Measurements from ENCODE around the gene SALL2. TPM values are rescaled to one million over a fixed set of nuclear protein-coding genes. Genes with fewer than 3 reads are reported as not detected.

SALL2 gene
- total RNA-seq, 1 experiment from 2014 or later, result 10.9 TPM

DNA sequence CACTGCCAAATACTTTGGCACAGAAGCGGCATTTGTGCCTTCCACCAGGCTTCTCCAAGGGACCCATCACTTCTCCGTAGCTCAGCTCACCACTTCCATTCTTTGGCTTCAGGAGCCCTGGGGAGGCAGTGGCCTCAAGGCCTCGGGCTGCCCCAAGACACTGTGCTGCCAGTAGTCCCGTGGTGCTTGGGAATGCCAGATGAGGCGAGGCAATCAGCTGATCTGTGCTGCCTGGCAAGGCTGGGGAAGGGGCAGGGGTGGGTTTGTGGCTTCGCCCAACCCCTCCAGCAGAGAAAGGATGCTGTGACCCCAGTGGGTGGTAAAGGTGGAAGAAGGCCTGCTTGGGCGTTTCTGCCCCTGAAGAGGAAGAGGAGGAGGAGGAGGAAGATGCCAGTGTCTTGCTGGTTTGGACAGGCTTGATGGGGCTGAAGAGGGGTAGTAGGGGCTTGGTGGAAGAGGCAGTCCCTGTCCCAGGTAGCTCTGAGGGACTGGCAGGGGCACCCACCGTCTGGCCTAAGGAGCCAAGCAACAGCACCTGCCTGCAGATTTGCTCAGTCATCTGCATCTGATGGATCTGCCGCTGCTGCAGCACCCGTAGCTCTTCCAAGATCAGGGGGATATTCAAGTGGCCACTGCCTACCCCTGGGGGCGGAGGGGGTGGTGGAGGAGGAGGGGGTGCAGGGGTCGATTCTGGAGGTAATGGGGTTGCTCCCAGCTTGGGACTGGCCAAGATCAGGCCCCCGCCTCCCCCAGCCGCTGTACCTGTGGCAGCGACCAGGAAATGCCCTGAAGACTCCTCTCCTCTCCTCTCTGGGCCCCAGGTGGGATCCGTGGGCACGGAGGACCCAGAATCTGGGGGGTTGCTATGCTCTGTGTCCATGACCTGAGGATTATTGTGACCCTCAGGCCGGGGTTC, 1.3 kb downstream of the SALL2 start:
- Histone ChIP-seq H3K36me3 (ENCODE audit: control insufficient read depth, insufficient read depth, low read length) (no peaks in the 10 kb centered on the region), H3K4me3 (ENCODE audit: low read depth, low read length) (no peak overlapping the region; the same call in 1 of the 2 replicates), H3K27me3 (replicated peaks; ENCODE audit: control insufficient read depth, insufficient read depth, low read length) (no peaks in the 10 kb centered on the region), H3K4me1 (peaks cover 9% of the 10 kb centered on the region), H3K9me3 (no peaks in the 10 kb centered on the region)
- ChIA-PET CTCF (no interaction called here), POLR2A (no interaction called here)
- Mint-ChIP-seq H3K27me3 (ENCODE audit: insufficient read depth, unreplicated experiment) (no peaks in the 10 kb centered on the region), H3K4me3 (ENCODE audit: unreplicated experiment) (peak overlapping the region; percentile 74), H3K27ac (ENCODE audit: unreplicated experiment) (peak overlapping the region; percentile 72), H3K9me3 (ENCODE audit: unreplicated experiment) (no peaks in the 10 kb centered on the region), H3K4me1 (ENCODE audit: low read depth, unreplicated experiment) (peaks cover 13% of the 10 kb centered on the region), H3K36me3 (ENCODE audit: insufficient read depth, unreplicated experiment) (no peaks in the 10 kb centered on the region)
- DNase-seq, result no peak
- TF ChIP-seq, protein P1, sequence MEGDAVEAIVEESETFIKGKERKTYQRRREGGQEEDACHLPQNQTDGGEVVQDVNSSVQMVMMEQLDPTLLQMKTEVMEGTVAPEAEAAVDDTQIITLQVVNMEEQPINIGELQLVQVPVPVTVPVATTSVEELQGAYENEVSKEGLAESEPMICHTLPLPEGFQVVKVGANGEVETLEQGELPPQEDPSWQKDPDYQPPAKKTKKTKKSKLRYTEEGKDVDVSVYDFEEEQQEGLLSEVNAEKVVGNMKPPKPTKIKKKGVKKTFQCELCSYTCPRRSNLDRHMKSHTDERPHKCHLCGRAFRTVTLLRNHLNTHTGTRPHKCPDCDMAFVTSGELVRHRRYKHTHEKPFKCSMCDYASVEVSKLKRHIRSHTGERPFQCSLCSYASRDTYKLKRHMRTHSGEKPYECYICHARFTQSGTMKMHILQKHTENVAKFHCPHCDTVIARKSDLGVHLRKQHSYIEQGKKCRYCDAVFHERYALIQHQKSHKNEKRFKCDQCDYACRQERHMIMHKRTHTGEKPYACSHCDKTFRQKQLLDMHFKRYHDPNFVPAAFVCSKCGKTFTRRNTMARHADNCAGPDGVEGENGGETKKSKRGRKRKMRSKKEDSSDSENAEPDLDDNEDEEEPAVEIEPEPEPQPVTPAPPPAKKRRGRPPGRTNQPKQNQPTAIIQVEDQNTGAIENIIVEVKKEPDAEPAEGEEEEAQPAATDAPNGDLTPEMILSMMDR (IDR thresholded peaks at IDR 0.05; ENCODE audit: insufficient read depth in 1 of 2, low read depth in 1 of 2, low read length in 1 of 2, severe bottlenecking in 1 of 2, unreplicated experiment in 1 of 2), result no peak
- intact Hi-C loops (cut with micrococcal nuclease; ENCODE audit: unreplicated experiment), result no loop called here
- TSS peak; percentile 39 for BruUV-seq (replicated peaks)

DNA sequence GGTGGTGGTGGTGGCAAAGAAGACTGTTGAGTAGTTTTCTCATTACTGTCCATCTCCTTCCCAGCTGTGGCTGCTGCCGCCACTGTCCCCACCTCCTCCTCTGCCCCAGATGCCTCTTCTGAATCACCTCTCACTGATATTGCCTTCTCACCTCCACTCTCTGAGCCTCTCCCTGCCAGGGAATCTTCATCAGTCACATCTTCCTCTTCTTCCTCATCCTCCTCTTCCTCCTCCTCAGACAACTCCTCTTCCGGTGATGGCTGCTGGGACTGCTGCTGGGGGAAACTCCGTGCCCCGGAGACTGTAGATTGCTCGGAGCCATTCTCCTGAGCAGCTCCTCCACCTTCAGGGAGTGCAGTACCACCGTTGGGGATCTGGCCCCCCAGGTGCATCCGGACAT, 2.9 kb downstream of the SALL2 start:
- H3K36me3 ChIP-seq (ENCODE audit: control insufficient read depth, insufficient read depth, low read length), result no peaks in the 10 kb centered on the region
- ChIA-PET POLR2A (no interaction called here), CTCF (no interaction called here)
- BruUV-seq (replicated peaks), result no TSS peak
- Mint-ChIP-seq H3K9me3 (ENCODE audit: unreplicated experiment) (no peaks in the 10 kb centered on the region), H3K27me3 (ENCODE audit: insufficient read depth, unreplicated experiment) (no peaks in the 10 kb centered on the region), H3K4me1 (ENCODE audit: low read depth, unreplicated experiment) (peaks cover 6% of the 10 kb centered on the region), H3K36me3 (ENCODE audit: insufficient read depth, unreplicated experiment) (no peaks in the 10 kb centered on the region), H3K4me3 (ENCODE audit: unreplicated experiment) (no peak overlapping the region), H3K27ac (ENCODE audit: unreplicated experiment) (no peak overlapping the region)
- H3K9me3 ChIP-seq, result no peaks in the 10 kb centered on the region
- no peak overlapping the region for H3K4me3 ChIP-seq (ENCODE audit: low read depth, low read length)
- intact Hi-C loops (cut with micrococcal nuclease; ENCODE audit: unreplicated experiment), result no loop called here
- no peaks in the 10 kb centered on the region; the same call in 1 of the 2 replicates for H3K4me1 ChIP-seq
- no peaks in the 10 kb centered on the region for H3K27me3 ChIP-seq (replicated peaks; ENCODE audit: control insufficient read depth, insufficient read depth, low read length)
- DNase-seq, result no peak
- TF ChIP-seq, protein P1 (IDR thresholded peaks at IDR 0.05; ENCODE audit: insufficient read depth in 1 of 2, low read depth in 1 of 2, low read length in 1 of 2, severe bottlenecking in 1 of 2, unreplicated experiment in 1 of 2), result no peak

DNA sequence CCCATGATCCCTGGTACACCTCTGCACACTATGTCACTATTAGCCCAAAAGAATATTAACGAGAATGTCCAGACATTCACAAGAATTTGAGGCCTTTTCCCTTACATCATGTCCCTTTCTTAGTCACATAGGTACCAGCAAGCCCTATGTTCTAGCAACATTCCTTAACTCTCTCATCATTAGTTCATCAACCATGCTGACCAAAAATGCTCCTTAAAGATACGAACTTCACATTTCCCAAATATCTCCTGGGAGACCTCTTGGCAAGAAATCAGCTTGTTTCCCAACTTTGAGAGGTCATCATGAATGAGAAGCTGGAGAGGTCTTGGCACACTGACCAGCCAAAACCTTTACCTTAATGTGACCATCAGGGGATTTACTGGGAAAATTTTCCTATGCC, 4.6 kb downstream of the SALL2 start:
- H3K9me3 ChIP-seq, result no peaks in the 10 kb centered on the region
- H3K4me3 Mint-ChIP-seq (ENCODE audit: unreplicated experiment), result no peak overlapping the region
- TF ChIP-seq, protein P1 (IDR thresholded peaks at IDR 0.05; ENCODE audit: insufficient read depth in 1 of 2, low read depth in 1 of 2, low read length in 1 of 2, severe bottlenecking in 1 of 2, unreplicated experiment in 1 of 2), result no peak
- no TSS peak for BruUV-seq (replicated peaks)
- no peaks in the 10 kb centered on the region for H3K4me1 ChIP-seq
- POLR2A ChIA-PET, result no interaction called here
- no peaks in the 10 kb centered on the region for H3K27me3 Mint-ChIP-seq (ENCODE audit: insufficient read depth, unreplicated experiment)
- DNase-seq, result no peak
- no peak overlapping the region for H3K4me3 ChIP-seq (ENCODE audit: low read depth, low read length)
- H3K27me3 ChIP-seq (replicated peaks; ENCODE audit: control insufficient read depth, insufficient read depth, low read length), result no peaks in the 10 kb centered on the region
- no peaks in the 10 kb centered on the region for H3K4me1 Mint-ChIP-seq (ENCODE audit: low read depth, unreplicated experiment)
- no peaks in the 10 kb centered on the region for H3K36me3 ChIP-seq (ENCODE audit: control insufficient read depth, insufficient read depth, low read length)
- CTCF ChIA-PET, result no interaction called here
- no peaks in the 10 kb centered on the region for H3K36me3 Mint-ChIP-seq (ENCODE audit: insufficient read depth, unreplicated experiment)
- H3K27ac Mint-ChIP-seq (ENCODE audit: unreplicated experiment), result no peak overlapping the region
- no peaks in the 10 kb centered on the region for H3K9me3 Mint-ChIP-seq (ENCODE audit: unreplicated experiment)
- intact Hi-C loops (cut with micrococcal nuclease; ENCODE audit: unreplicated experiment), result no loop called here
